ENCODE results near the gene GRIK2.

- TF ChIP-seq POLR2A (IDR thresholded peaks at IDR 0.05; ENCODE audit: low read depth) (no peak), CTCF (IDR thresholded peaks at IDR 0.05) (no peak)
Measured at GRCh38 chr6:101740631-101741030, 347.1 kb downstream of the GRIK2 start.

All from esophagus muscularis mucosa (tissue), 3 donors.